GM03348 (cell line): ENCODE data around the gene CALY.

Experiments used
- DNase-seq: peaks from one replicate; pipeline ENCODE4 v3.0.0; 2012; ENCODE audit warnings: low spot score

CALY gene

GRCh38 chr10:133285217-133285616, 51.5 kb downstream of the CALY start:
- DNase-seq: no peak

- DNase-seq: no peak
Measured at GRCh38 chr10:133283931-133284330, 52.8 kb downstream of the CALY start.

GRCh38 chr10:133282846-133283390, 53.8 kb downstream of the CALY start:
- DNase-seq: no peak

GRCh38 chr10:133281628-133282372, 54.9 kb downstream of the CALY start:
- no peak for DNase-seq

- no peak for DNase-seq
Measured at GRCh38 chr10:133281084-133281483, 55.6 kb downstream of the CALY start.

GRCh38 chr10:133280391-133281059, 56.2 kb downstream of the CALY start:
- no peak for DNase-seq

GRCh38 chr10:133279326-133280226, 57.1 kb downstream of the CALY start:
- no peak for DNase-seq

GRCh38 chr10:133278577-133279265, 58.0 kb downstream of the CALY start:
- DNase-seq: no peak

- no peak for DNase-seq
Measured at GRCh38 chr10:133277993-133278576, 58.6 kb downstream of the CALY start.

- no peak for DNase-seq
Measured at GRCh38 chr10:133277277-133277992, 59.3 kb downstream of the CALY start.

GRCh38 chr10:133276435-133277201, 60.1 kb downstream of the CALY start, which contains the start of gene ADAM8:
TSS of gene ADAM8 (minus strand) at chr10:133276868. CDS start at chr10:133276817, 51 bp downstream.
- DNase-seq: peak; percentile 62

- no peak for DNase-seq
Measured at GRCh38 chr10:133276100-133276434, 60.6 kb downstream of the CALY start.

GRCh38 chr10:133275684-133276092, 61.0 kb downstream of the CALY start:
- no peak for DNase-seq

- no peak for DNase-seq
Measured at GRCh38 chr10:133274751-133275683, 61.7 kb downstream of the CALY start.
